HEK293T (cell line): Measurements from ENCODE around the gene MYOD1.

Experiments used
- CTCF ChIA-PET: fragments of 350-600 bp; formaldehyde crosslinking; extraction: SDS; loops from one replicate; lab custom pipeline; 2021; ENCODE audit warnings: antibody characterized with exemption, inconsistent platforms; lab: Yijun Ruan, JAX
- POLR2A ChIA-PET: fragments of 350-600 bp; formaldehyde crosslinking; extraction: SDS; loops from one replicate; lab custom pipeline; 2020; ENCODE audit warnings: antibody characterized with exemption, inconsistent platforms; lab: Yijun Ruan, JAX
- DNase-seq: peaks from one replicate; pipeline ENCODE4 v3.0.0; 2012; ENCODE audit warnings: mixed read lengths; ENCODE audit errors: extremely low spot score
- ARNT ChIP-seq: fragments of 450-650 bp; IDR thresholded peaks from 2 replicates; pipeline ENCODE4 v1.6.1; 2017; ENCODE audit warnings: mild to moderate bottlenecking
- BHLHE40 ChIP-seq: fragments of 450-650 bp; IDR thresholded peaks from 2 replicates; pipeline ENCODE4 v1.6.1; 2016; ENCODE audit warnings: mild to moderate bottlenecking, moderate library complexity, borderline replicate concordance
- CTBP1 ChIP-seq: fragments of 450-650 bp; IDR thresholded peaks from 2 replicates; pipeline ENCODE4 v1.6.1; 2016; ENCODE audit warnings: borderline replicate concordance
- ELF4 ChIP-seq: fragments of 450-650 bp; IDR thresholded peaks from 2 replicates; pipeline ENCODE4 v1.6.1; 2017; ENCODE audit warnings: antibody characterized with exemption
- FOXA1 ChIP-seq: fragments of 450-650 bp; IDR thresholded peaks from 2 replicates; pipeline ENCODE4 v1.6.1; 2016; ENCODE audit warnings: mild to moderate bottlenecking
- FOXK2 ChIP-seq: fragments of 450-650 bp; IDR thresholded peaks from 2 replicates; pipeline ENCODE4 v1.6.1; 2016; ENCODE audit warnings: mild to moderate bottlenecking
- FOXM1 ChIP-seq: fragments of 450-650 bp; IDR thresholded peaks from 2 replicates; pipeline ENCODE4 v1.6.1; 2017; ENCODE audit warnings: mild to moderate bottlenecking, borderline replicate concordance
- HDGF ChIP-seq: fragments of 450-650 bp; IDR thresholded peaks from 2 replicates; pipeline ENCODE4 v1.6.1; 2017; ENCODE audit warnings: antibody characterized with exemption, borderline replicate concordance
- L3MBTL2 ChIP-seq: fragments of 450-650 bp; conservative IDR thresholded peaks from 2 replicates; pipeline ENCODE4 v1.6.1; 2016; ENCODE audit warnings: mild to moderate bottlenecking
- LEF1 ChIP-seq: fragments of 450-650 bp; IDR thresholded peaks from 2 replicates; pipeline ENCODE4 v1.6.1; 2017; ENCODE audit warnings: mild to moderate bottlenecking, borderline replicate concordance
- NFRKB ChIP-seq: fragments of 450-650 bp; IDR thresholded peaks from 2 replicates; pipeline ENCODE4 v1.6.1; 2016; ENCODE audit warnings: mild to moderate bottlenecking, moderate library complexity
- SP1 ChIP-seq: fragments of 450-650 bp; IDR thresholded peaks from 2 replicates; pipeline ENCODE4 v1.6.1; 2017
- SUZ12 ChIP-seq: fragments of 450-650 bp; IDR thresholded peaks from 2 replicates; pipeline ENCODE4 v1.6.1; 2016; ENCODE audit warnings: mild to moderate bottlenecking
- TARDBP ChIP-seq: fragments of 450-650 bp; IDR thresholded peaks from 2 replicates; pipeline ENCODE4 v1.6.1; 2016
- ZNF384 ChIP-seq: fragments of 450-650 bp; IDR thresholded peaks from 2 replicates; pipeline ENCODE4 v1.6.1; 2016
- TF ChIP-seq, protein P1 (sequence below): fragments of 450-650 bp; IDR thresholded peaks from 2 replicates; pipeline ENCODE4 v1.6.1; 2016

The MYOD1 gene

DNA sequence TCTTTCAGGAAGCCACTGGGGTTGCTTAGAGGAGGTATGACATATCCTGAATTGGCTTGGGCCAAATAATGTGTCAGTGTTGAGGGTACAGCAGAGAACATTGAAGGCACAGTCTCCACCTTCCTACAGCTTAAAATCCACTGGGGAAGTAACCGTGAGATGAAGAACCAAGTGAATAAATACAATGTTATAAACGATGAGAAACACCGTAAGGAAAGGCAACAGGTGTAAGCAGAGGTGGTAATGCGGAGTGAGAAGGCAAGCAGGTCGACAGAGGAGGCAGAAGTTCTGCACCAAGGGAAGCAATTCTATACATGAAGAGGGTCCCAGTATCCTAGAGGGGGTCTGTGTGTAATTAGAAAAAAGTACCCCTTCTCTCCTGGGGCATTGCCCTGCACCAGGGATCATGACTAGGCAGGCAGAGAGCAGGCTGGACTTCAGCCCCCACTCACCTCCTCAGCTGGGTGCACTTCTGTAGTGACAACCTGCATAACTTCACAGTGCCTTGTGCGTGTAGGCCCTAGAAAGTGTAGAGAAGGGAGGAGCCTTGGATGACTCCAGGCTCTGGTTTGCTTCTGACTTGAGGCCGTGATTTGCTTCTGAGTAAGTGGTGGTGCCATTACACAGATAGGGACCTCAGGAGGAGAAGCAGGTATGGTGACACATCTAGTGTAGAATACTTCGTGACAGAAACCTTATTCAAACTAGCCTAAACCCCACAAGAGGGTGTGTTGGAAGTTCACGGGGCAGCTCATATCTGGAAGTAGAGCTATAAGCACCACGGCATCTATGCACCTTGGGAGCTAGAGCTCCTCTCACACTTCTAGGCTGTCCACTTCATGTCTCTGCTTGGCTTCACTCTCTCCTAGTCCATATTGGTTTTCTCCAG, 4.9 kb downstream of the MYOD1 start:
- CTCF ChIA-PET, result no interaction called here
- TF ChIP-seq ARNT, result no peak
- TF ChIP-seq, protein P1, sequence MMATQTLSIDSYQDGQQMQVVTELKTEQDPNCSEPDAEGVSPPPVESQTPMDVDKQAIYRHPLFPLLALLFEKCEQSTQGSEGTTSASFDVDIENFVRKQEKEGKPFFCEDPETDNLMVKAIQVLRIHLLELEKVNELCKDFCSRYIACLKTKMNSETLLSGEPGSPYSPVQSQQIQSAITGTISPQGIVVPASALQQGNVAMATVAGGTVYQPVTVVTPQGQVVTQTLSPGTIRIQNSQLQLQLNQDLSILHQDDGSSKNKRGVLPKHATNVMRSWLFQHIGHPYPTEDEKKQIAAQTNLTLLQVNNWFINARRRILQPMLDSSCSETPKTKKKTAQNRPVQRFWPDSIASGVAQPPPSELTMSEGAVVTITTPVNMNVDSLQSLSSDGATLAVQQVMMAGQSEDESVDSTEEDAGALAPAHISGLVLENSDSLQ, result no peak
- TF ChIP-seq HDGF, result no peak
- no peak for TF ChIP-seq LEF1
- no peak for TF ChIP-seq ELF4
- no peak for TF ChIP-seq FOXM1
- TF ChIP-seq BHLHE40, result no peak
- TF ChIP-seq L3MBTL2, result no peak
- TF ChIP-seq NFRKB, result no peak
- no peak for TF ChIP-seq FOXK2
- no peak for TF ChIP-seq ZNF384
- TF ChIP-seq FOXA1, result no peak
- no peak for TF ChIP-seq SP1
- TF ChIP-seq TARDBP, result no peak
- TF ChIP-seq CTBP1, result no peak
- POLR2A ChIA-PET, result no interaction called here
- no peak for DNase-seq

DNA sequence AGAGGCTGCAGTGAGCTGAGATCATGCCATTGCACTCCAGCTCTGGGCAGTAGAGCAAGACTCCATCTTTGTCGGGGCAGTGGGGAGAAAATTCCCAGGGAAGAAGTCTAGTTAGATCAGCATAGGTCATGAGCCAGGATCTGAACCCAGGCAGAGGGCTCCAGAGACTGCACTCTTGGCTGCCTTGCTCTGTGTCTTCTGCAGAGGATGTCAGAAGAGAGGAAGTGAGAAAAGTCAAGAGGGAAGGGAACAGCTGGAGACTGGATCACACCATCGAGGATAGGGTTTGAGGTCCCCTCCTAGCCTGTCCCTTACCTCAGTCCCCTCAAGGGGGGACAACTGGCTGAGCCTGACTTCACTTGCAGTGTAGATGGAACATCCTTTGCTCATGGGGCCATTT, 5.8 kb downstream of the MYOD1 start:
- POLR2A ChIA-PET, result no interaction called here
- CTCF ChIA-PET, result interaction anchor here (0.7 kb wide), 1 partner anchor 9 kb away, joined by 3 read pairs; no protein-coding TSS in a partner anchor
- no peak for TF ChIP-seq ZNF384
- TF ChIP-seq NFRKB, result no peak
- TF ChIP-seq L3MBTL2, result no peak
- no peak for TF ChIP-seq TARDBP
- no peak for TF ChIP-seq ARNT
- TF ChIP-seq LEF1, result no peak
- no peak for TF ChIP-seq SP1
- no peak for TF ChIP-seq ELF4
- no peak for TF ChIP-seq BHLHE40
- TF ChIP-seq FOXK2, result no peak
- TF ChIP-seq FOXA1, result no peak
- TF ChIP-seq CTBP1, result no peak
- TF ChIP-seq, protein P1, result no peak
- DNase-seq, result no peak

GRCh38 chr11:17730137-17730536, 10.8 kb downstream of the MYOD1 start:
- ChIA-PET CTCF (interaction anchor here (0.5 to 4.5 kb wide), 23 partner anchors 10 to 270 kb away, joined by 3 to 61 read pairs (median 5); partner anchors contain the start of gene MYOD1), POLR2A (interaction anchor here (1.1 kb wide), 1 partner anchor 8 kb away, joined by 3 read pairs; no protein-coding TSS in a partner anchor)
- no peak for DNase-seq
- no peak for TF ChIP-seq SUZ12
- TF ChIP-seq FOXK2, result no peak
- TF ChIP-seq SP1, result no peak
- no peak for TF ChIP-seq ZNF384
- TF ChIP-seq FOXA1, result no peak
- TF ChIP-seq, protein P1, result no peak
- no peak for TF ChIP-seq FOXM1
- no peak for TF ChIP-seq ELF4
- no peak for TF ChIP-seq L3MBTL2
- TF ChIP-seq TARDBP, result no peak
- no peak for TF ChIP-seq BHLHE40
- TF ChIP-seq ARNT, result no peak
- TF ChIP-seq LEF1, result no peak
- TF ChIP-seq HDGF, result no peak
- no peak for TF ChIP-seq CTBP1
- TF ChIP-seq NFRKB, result no peak

GRCh38 chr11:17730608-17731462, 11.5 kb downstream of the MYOD1 start:
- POLR2A ChIA-PET, result interaction anchor here (0.8 to 1.1 kb wide), 2 partner anchors 8 to 242 kb away, joined by 3 read pairs; no protein-coding TSS in a partner anchor
- CTCF ChIA-PET, result interaction anchor here (0.5 to 4.5 kb wide), 43 partner anchors 8 to 473 kb away, joined by 3 to 61 read pairs (median 4); partner anchors contain the start of gene MYOD1
- peak; percentile 84 for DNase-seq
- TF ChIP-seq FOXM1 (no peak), ELF4 (no peak), BHLHE40 (no peak), CTBP1 (no peak), L3MBTL2 (no peak), SUZ12 (no peak), ZNF384 (no peak), LEF1 (no peak), FOXA1 (no peak), NFRKB (no peak), SP1 (no peak), ARNT (no peak), HDGF (no peak), TARDBP (no peak), FOXK2 (no peak)
- TF ChIP-seq, protein P1, result no peak
